Superior temporal gyrus (tissue), 1 donor: ENCODE results near the gene TMEM87B.
"Not testable (repeated sequence)": the region's sequence is repeated elsewhere in the genome, so short reads cannot be mapped to it uniquely, and the experiment has no call there.

Experiments used
- DNase-seq: peaks from one replicate; pipeline ENCODE4 v3.0.0-alpha.2; 2016; ENCODE audit errors: extremely low spot score

TMEM87B gene

GRCh38 chr2:112065966-112066365 lies 10.9 kb downstream of the TMEM87B start:
- no peak for DNase-seq

DNA sequence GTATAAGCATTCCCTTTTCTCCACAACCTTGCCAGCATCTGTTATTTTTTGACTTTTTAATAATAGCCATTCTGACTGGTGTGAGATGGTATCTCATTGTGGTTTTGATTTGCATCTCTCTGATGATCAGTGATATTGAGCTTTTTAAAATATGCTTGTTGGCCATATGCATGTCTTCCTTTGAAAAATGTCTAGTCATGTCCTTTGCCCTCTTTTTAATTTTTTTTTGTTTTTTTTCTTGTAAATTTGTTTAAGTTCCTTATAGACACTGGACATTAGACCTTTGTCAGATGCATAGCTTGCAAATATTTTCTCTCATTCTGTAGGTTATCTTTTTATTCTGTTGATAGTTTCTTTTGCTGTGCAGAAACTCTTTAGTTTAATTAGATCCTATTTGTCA lies 14.7 kb downstream of the TMEM87B start:
- DNase-seq: not testable (repeated sequence)

- DNase-seq: no peak
These were observed 18.8 kb downstream of the TMEM87B start for GRCh38 chr2:112073875-112074274.

- DNase-seq: no peak
These were observed 19.4 kb downstream of the TMEM87B start for GRCh38 chr2:112074506-112074905.

DNA sequence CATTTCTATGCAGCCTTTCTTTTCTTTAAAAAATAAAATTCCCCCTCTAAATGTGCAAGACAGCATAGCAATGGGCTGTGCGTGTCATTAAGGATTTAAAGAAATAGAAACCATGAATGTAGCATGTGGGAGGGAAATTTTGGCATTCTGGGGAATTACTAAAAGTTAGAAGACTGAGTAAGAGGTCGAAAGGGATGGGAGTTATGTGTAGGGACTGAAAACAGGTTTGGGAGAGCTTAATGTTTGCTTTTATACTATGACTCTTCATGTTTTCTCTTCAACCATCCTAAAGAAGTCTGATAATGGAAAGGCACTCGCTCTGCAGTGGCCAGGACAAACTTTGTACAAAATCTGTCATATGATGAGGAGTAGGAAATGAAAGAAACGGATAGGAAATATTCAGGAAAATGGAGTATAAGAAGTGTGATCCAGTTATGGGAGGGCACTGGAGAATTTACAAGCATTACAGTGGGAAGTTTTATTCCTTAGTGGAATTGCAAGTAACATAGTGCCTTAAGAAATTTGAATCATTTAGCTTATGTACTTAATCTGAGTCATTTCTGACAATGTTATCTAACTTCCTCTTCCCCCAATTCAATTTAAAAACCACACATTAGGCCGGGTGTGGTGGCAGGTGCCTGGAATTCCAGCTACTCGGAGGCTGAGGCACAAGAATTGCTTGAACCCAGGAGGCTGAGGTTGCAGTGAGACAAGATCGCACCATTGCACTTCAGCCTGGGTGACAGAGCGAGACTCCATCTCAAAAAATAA lies 20.6 kb downstream of the TMEM87B start:
- DNase-seq: no peak

GRCh38 chr2:112077814-112078213 lies 22.7 kb downstream of the TMEM87B start:
- DNase-seq: no peak

GRCh38 chr2:112081262-112081661 lies 26.2 kb downstream of the TMEM87B start:
- DNase-seq: no peak

GRCh38 chr2:112084689-112085374 lies 29.8 kb downstream of the TMEM87B start:
- DNase-seq: no peak

DNA sequence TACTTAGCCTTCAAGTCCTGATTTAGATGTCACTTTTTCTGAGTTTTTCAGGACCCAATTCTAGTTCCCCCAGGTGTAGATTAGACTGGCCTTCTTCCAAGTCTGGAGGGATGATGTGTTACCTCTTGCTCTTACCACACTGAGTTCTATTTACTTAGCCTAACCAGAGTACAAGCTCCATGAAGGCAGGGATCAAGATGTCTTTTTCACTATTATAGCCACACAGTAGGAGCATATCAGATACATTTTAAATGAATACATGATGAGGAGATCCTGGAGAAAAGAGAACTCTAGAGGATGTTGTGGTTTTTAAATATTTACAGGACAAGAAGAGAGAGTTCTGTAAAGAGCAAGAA lies 30.3 kb downstream of the TMEM87B start:
- no peak for DNase-seq

- no peak for DNase-seq
These were observed 31.0 kb downstream of the TMEM87B start for GRCh38 chr2:112085916-112086669.

DNA sequence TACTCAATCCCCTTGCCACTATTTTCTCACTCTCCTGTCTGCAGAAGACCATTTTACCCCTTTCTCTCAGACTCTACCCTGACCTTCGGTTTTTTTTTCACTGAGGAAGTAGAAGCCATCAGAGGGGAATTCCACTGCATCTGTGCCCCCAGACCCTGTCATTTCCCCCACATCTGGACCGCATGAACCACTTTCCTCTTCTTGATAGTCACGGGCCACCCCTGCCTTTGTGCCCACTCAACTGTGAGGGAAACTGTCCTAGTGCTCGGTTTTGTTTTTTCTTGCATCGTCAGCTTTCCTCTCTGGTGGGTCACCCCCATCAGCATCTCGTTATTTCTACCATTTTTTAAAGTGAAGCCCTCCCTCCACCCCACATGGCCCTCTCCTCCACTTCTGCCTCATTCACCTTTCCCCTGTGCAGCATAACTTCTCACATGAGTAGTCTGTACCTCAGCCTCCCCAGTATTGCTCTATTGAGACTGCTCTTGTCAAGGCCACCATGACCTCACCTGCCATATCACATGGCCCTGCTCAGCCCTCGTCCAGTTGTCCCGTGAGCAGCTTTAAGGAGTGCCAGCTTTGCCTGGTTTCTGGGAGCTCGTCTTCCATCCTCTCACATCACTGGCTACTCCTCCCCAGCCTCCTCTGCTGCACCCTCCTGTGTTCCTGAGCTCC lies 32.4 kb downstream of the TMEM87B start:
- no peak for DNase-seq

- DNase-seq: no peak
These were observed 34.3 kb downstream of the TMEM87B start for GRCh38 chr2:112089375-112089774.

- no peak for DNase-seq
These were observed 37.4 kb downstream of the TMEM87B start for GRCh38 chr2:112092286-112093041.

DNA sequence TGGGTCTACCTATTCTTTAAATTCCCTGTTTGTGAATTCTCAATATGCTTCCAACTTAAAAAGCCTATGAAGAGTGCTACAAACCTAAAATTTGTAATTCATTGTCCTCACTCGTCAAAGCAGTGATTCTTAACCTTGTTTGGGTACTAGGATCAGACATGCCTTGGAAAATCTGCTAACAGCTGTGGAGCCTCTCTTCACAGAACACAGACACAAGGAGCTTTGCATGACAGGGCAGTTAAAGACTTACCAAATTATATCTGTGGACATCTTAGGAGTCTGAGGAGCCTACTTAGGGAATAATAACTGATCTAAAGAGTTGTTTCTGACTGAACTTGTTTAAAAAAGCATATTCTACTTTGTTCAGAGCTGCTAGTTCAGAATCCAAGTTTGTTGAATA lies 38.1 kb downstream of the TMEM87B start:
- no peak for DNase-seq

DNA sequence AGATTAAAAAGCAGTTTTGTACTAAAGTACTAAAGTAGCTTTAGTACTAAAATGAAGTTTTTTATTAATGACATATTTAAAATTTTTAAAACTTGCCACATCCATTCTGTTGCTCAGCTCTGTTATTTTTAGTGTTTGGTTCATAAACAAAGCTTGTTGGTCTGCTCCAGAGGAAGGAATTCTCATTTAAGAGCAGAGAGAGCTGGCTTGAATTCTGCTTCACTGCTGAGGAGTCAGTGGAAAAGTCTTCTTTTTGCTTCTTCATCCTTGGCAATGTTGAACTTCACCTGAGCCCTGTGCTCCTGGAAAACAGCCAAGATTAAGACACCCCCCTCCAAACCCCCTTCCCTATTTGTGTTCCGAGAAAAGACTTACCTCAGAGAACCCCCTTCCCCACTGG lies 40.6 kb downstream of the TMEM87B start:
- no peak for DNase-seq

GRCh38 chr2:112096098-112096497 lies 41.0 kb downstream of the TMEM87B start:
- DNase-seq: no peak

GRCh38 chr2:112108178-112108832 lies 53.2 kb downstream of the TMEM87B start:
- DNase-seq: no peak

GRCh38 chr2:112109278-112109677 lies 54.2 kb downstream of the TMEM87B start:
- no peak for DNase-seq

DNA sequence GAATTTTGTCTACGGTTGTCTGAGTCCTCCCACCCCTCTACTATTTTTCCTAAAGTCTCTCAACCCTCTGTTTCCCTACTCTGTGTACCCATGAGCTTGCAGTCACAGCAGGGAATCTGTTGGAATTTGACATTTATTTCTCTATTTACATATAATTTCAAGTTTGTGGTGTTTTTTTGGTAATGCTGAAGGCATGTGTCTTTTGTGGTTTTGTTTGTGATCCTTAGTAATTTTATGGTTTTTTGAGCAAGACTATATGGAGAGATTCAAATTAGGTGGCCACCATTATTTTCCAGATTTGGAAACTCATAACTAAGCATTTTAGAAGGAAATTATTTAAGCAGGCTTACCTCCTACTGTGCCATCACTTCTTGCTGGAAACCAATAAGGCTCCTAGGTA lies 55.9 kb downstream of the TMEM87B start:
- no peak for DNase-seq

GRCh38 chr2:112113354-112113753 lies 58.3 kb downstream of the TMEM87B start:
- DNase-seq: not testable (repeated sequence)

GRCh38 chr2:112118148-112118547 lies 63.1 kb downstream of the TMEM87B start:
- no peak for DNase-seq
